Gastrocnemius medialis (tissue), 4 donors: ENCODE results near the gene AFF3. TPM values are rescaled to one million over a fixed set of nuclear protein-coding genes. Genes with fewer than 3 reads are reported as not detected.
"Not testable (repeated sequence)": the region's sequence is repeated elsewhere in the genome, so short reads cannot be mapped to it uniquely, and the experiment has no call there.

ENCODE experiments used
- ATAC-seq, 2 donors: fragments of 150-250 bp; one replicate each; pipeline ENCODE4 v1.9.1; 2016
- DNase-seq, 2 donors: peaks; one replicate each; pipeline ENCODE4 v3.0.0-alpha.2; 2019
- H3K27ac ChIP-seq, 4 donors: fragments of 200-600 bp; sonication (generic); 1 replicate in 1 of 4; 2 replicates in 3 of 4; pipeline ENCODE4 v1.5.1; 2016 to 2018; ENCODE audit warnings: mild to moderate bottlenecking in 2 of 4, moderate library complexity in 1 of 4
- H3K27me3 ChIP-seq, 3 donors: fragments of 200-600 bp; sonication (generic) in 2 of 3; 1 replicate in 1 of 3; 2 replicates in 2 of 3; pipeline versions ENCODE4 v1.5.1 to v1.6.0; 2016 to 2019; ENCODE audit warnings: mild to moderate bottlenecking in 1 of 3, moderate library complexity in 1 of 3
- H3K36me3 ChIP-seq, 2 donors: fragments of 200-600 bp; sonication (generic) in 1 of 2; one replicate each; pipeline ENCODE4 v1.5.1; 2017 to 2018
- H3K4me1 ChIP-seq, 2 donors: fragments of 200-600 bp; sonication (generic) in 1 of 2; one replicate each; pipeline ENCODE4 v1.5.1; 2016 to 2017; ENCODE audit warnings: mild to moderate bottlenecking in 2 of 2
- H3K4me3 ChIP-seq, 4 donors: fragments of 200-600 bp; sonication (generic) in 3 of 4; 1 replicate in 1 of 4; 2 replicates in 3 of 4; pipeline ENCODE4 v1.5.1; 2016 to 2019; ENCODE audit warnings: mild to moderate bottlenecking in 2 of 4
- H3K9me3 ChIP-seq, 3 donors: fragments of 200-600 bp; sonication (generic) in 2 of 3; 1 replicate in 1 of 3; 2 replicates in 2 of 3; pipeline ENCODE4 v1.5.1; 2016 to 2019
- CTCF ChIP-seq, 5 experiments: fragments of 450-650 bp in 3 of 5; fragments of 200-600 bp in 2 of 5; sonication (generic) in 2 of 5; IDR thresholded peaks in 4 of 5; conservative IDR thresholded peaks in 1 of 5; 1 replicate in 4 of 5; 2 replicates in 1 of 5; pipeline ENCODE4 v1.5.1; 2016 to 2019; ENCODE audit warnings: antibody characterized with exemption in 5 of 5, mild to moderate bottlenecking in 3 of 5, moderate library complexity in 3 of 5
- POLR2A ChIP-seq, 2 donors: fragments of 450-650 bp; IDR thresholded peaks; one replicate each; pipeline ENCODE4 v1.6.1; 2017; ENCODE audit warnings: antibody characterized with exemption in 2 of 2, mild to moderate bottlenecking in 2 of 2, moderate library complexity in 2 of 2
- in situ Hi-C, 4 donors: fragments of 200-750 bp; cut with MboI; loops; one replicate each; pipeline versions ENCODE4 v1.15.0 to v1.8.0; 2017; ENCODE audit warnings: low sequenced_read_pairs in 4 of 4
- intact Hi-C: fragments of 100-400 bp; cut with DNase I; formaldehyde crosslinking; loops from one replicate; pipeline ENCODE4 v1.15.1; 2023; ENCODE audit warnings: low total_unique reads
- total RNA-seq, 4 donors: library from RNA; depleted of rRNA; stranded (reverse); fragments of >200 nt; gene quantifications; one replicate each; pipeline versions ENCODE4 v1.1.0 to v1.2.3, GENCODE V29; 2016

Gene AFF3
- total RNA-seq, 4 donors from 2014 or later: 0.22 to 0.55 (median 0.47) TPM

DNA sequence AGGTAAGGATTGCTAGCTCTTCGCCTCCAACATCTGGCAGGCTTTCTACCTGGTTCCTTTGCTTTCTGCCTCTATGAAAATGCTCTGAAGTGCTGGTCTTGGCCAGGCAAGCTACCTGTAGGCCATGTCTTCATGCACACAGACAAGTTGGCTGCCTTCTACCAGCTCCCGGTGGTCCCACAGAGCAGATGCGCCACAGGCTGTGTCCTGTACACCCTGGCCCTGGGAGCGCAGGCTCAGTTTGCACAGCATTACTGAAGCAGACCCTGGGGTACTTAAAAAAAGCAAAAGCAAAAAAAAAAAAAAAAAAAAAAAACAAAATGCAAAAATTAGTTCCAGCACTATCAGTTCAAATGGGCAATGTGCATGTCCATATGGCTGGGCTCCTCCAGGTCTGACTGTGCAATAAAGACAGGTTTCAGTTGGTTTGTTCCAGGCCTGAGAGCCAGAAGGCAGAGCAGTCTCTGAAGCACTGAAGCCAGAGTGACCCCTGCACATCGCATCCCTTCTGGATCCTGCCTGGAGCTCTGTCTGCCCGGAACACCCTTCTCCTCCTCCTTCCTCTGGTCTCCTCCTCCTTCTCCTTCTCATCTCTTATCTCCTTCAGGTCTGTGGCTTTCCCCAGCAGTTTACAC lies 364.6 kb downstream of the AFF3 start:
- no peaks in the 10 kb centered on the region for H3K4me1 ChIP-seq
- no peaks in the 10 kb centered on the region for H3K9me3 ChIP-seq
- DNase-seq (no peak), ATAC-seq (no peak)
- no peak overlapping the region for H3K4me3 ChIP-seq
- no peak for TF ChIP-seq CTCF (IDR thresholded peaks at IDR 0.05 in 4 of 5, conservative IDR thresholded peaks at IDR 0.05 in 1 of 5)
- no peak for TF ChIP-seq POLR2A (IDR thresholded peaks at IDR 0.05)
- intact Hi-C loops: no loop called here
- in situ Hi-C loops: no loop called here
- H3K27ac ChIP-seq: no peak overlapping the region
- H3K36me3 ChIP-seq: no peaks in the 10 kb centered on the region
- no peaks in the 10 kb centered on the region for H3K27me3 ChIP-seq

DNA sequence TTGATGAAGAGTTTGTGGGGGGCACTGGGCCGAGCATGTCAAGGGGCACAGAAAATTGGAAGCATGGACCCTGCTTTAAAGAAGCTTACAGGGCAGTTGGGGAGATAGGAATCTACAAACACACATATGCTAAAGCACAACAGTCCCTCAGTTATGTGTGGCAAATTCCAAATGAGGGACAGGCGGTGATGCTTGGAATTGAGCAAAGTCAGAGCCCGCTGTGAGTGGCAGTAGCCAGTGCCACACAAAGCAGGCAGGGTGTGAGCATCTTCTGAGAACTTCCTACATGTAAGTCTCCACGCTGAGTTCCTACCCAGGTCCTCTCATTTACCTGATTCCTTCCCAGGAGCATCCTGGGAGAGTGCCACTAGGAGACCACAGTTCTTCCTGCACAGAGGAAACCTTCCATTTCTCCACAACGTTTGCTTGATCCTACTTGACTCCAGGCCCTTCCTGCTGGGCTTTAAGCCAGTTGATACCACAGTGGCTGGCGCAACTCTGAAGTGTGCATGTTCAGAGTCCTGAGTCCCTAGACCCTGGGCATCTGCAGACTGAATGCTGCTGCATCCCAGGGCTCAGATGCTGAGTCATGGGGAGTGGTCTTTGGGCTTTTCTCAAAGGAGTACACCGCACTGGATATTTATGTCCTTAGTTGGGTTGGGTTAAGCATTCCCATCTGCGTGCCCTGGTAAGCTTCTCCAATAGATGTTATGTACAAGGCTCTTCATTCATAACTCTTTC lies 365.3 kb downstream of the AFF3 start:
- intact Hi-C loops: no loop called here
- no peak overlapping the region for H3K27ac ChIP-seq
- no peak overlapping the region for H3K4me3 ChIP-seq
- no peaks in the 10 kb centered on the region for H3K4me1 ChIP-seq
- no peak for DNase-seq
- no peak for ATAC-seq
- no peaks in the 10 kb centered on the region for H3K27me3 ChIP-seq
- no peaks in the 10 kb centered on the region for H3K9me3 ChIP-seq
- H3K36me3 ChIP-seq: no peaks in the 10 kb centered on the region
- in situ Hi-C loops: no loop called here
- TF ChIP-seq CTCF (IDR thresholded peaks at IDR 0.05 in 4 of 5, conservative IDR thresholded peaks at IDR 0.05 in 1 of 5) (no peak), POLR2A (IDR thresholded peaks at IDR 0.05) (no peak)

GRCh38 chr2:99776206-99776905 lies 366.0 kb downstream of the AFF3 start:
- H3K4me3 ChIP-seq: no peak overlapping the region
- no peaks in the 10 kb centered on the region for H3K36me3 ChIP-seq
- TF ChIP-seq CTCF (IDR thresholded peaks at IDR 0.05 in 4 of 5, conservative IDR thresholded peaks at IDR 0.05 in 1 of 5) (no peak), POLR2A (IDR thresholded peaks at IDR 0.05) (no peak)
- no peaks in the 10 kb centered on the region for H3K4me1 ChIP-seq
- no peak overlapping the region for H3K27ac ChIP-seq
- H3K9me3 ChIP-seq: no peaks in the 10 kb centered on the region
- ATAC-seq: no peak
- intact Hi-C loops (no loop called here), in situ Hi-C loops (no loop called here)
- DNase-seq: no peak
- H3K27me3 ChIP-seq: no peaks in the 10 kb centered on the region

- no peaks in the 10 kb centered on the region for H3K4me1 ChIP-seq
- no peaks in the 10 kb centered on the region for H3K36me3 ChIP-seq
- in situ Hi-C loops: no loop called here
- H3K27ac ChIP-seq: no peak overlapping the region
- ATAC-seq (no peak), DNase-seq (no peak)
- intact Hi-C loops: no loop called here
- H3K9me3 ChIP-seq: no peaks in the 10 kb centered on the region
- TF ChIP-seq CTCF (IDR thresholded peaks at IDR 0.05 in 4 of 5, conservative IDR thresholded peaks at IDR 0.05 in 1 of 5): no peak
- no peak for TF ChIP-seq POLR2A (IDR thresholded peaks at IDR 0.05)
- H3K4me3 ChIP-seq: no peak overlapping the region
- no peaks in the 10 kb centered on the region for H3K27me3 ChIP-seq
These were observed 366.8 kb downstream of the AFF3 start for GRCh38 chr2:99775585-99775984.

DNA sequence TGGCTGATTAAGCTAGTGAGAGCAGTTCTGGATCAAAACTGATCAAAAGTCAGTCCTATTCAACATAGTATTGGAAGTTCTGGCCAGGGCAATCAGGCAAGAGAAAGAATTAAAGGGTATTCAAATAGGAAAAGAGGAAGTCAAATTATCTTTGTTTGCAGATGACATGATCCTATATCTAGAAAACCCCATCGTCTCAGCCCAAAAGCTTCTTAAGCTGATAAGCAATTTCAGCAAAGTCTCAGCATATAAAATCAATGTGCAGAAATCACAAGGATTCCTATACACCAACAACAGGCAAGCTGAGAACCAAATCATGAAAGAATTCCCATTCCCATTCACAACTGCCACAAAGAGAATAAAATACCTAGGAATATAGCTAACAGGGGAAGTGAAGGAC lies 368.7 kb downstream of the AFF3 start:
- intact Hi-C loops, H3K36me3 ChIP-seq, H3K9me3 ChIP-seq, H3K27me3 ChIP-seq, H3K4me1 ChIP-seq, H3K27ac ChIP-seq, H3K4me3 ChIP-seq, ATAC-seq, DNase-seq, in situ Hi-C loops: not testable (repeated sequence)
